Astrocyte (in vitro differentiated cells and primary cell): ENCODE measurements around the gene ELP6. TPM values are rescaled to one million over a fixed set of nuclear protein-coding genes. Genes with fewer than 3 reads are reported as not detected.
A peak's percentile ranks its signal among the peaks of the same experiment; 100 is the strongest.

ENCODE experiments used
- DNase-seq: peaks from one replicate; pipeline ENCODE4 v3.0.0-alpha.2; 2010; ENCODE audit warnings: low read depth
- FAIRE-seq: peaks from 2 replicates; lab custom pipeline; 2011; peaks lifted over from hg19 to GRCh38; lab: Jason Lieb, UNC
- H2AFZ ChIP-seq: 2 replicates; pipeline ENCODE4 v1.6.0; 2012; ENCODE audit warnings: low read depth, low read length, inconsistent platforms
- H3K27ac ChIP-seq: 2 replicates; pipeline ENCODE4 v1.5.1; 2011; ENCODE audit warnings: low read depth, low read length, inconsistent platforms
- H3K27me3 ChIP-seq: 2 replicates; pipeline ENCODE4 v1.6.0; 2011; ENCODE audit warnings: low read length, inconsistent platforms; ENCODE audit not compliant: insufficient read depth
- H3K36me3 ChIP-seq: 2 replicates; pipeline ENCODE4 v1.5.1; 2011; ENCODE audit warnings: low read length, inconsistent platforms; ENCODE audit not compliant: insufficient read depth
- H3K4me1 ChIP-seq: 2 replicates; pipeline ENCODE4 v1.5.1; 2011; ENCODE audit warnings: low read length, inconsistent platforms; ENCODE audit not compliant: insufficient read depth
- H3K4me2 ChIP-seq: 2 replicates; pipeline ENCODE4 v1.6.0; 2012; ENCODE audit warnings: low read length, inconsistent platforms
- H3K4me3 ChIP-seq: 2 replicates; pipeline ENCODE4 v1.5.1; 2011; ENCODE audit warnings: low read depth, mild to moderate bottlenecking, low read length, inconsistent platforms; ENCODE audit not compliant: insufficient read depth
- H3K79me2 ChIP-seq: 2 replicates; pipeline ENCODE4 v1.6.0; 2012; ENCODE audit warnings: mild to moderate bottlenecking, low read length, inconsistent platforms; ENCODE audit not compliant: insufficient read depth
- H3K9ac ChIP-seq: 2 replicates; pipeline ENCODE4 v1.6.0; 2012; ENCODE audit warnings: mild to moderate bottlenecking, low read length, inconsistent platforms
- H3K9me3 ChIP-seq: 2 replicates; pipeline ENCODE4 v1.5.1; 2012; ENCODE audit warnings: low read depth, mild to moderate bottlenecking, low read length, inconsistent platforms; ENCODE audit not compliant: insufficient read depth
- H4K20me1 ChIP-seq: 2 replicates; pipeline ENCODE4 v1.6.0; 2012; ENCODE audit warnings: low read length, inconsistent platforms; ENCODE audit not compliant: insufficient read depth
- H3K27ac Mint-ChIP-seq: one replicate; pipeline ENCODE4 v1.8.0; 2021; ENCODE audit warnings: mild to moderate bottlenecking, mixed read lengths; ENCODE audit not compliant: unreplicated experiment
- H3K27me3 Mint-ChIP-seq: one replicate; pipeline ENCODE4 v1.8.0; 2021; ENCODE audit warnings: low read depth, mixed read lengths; ENCODE audit not compliant: unreplicated experiment
- H3K36me3 Mint-ChIP-seq: one replicate; pipeline ENCODE4 v1.8.0; 2021; ENCODE audit warnings: low read depth, mixed read lengths; ENCODE audit not compliant: unreplicated experiment
- H3K4me1 Mint-ChIP-seq: one replicate; pipeline ENCODE4 v1.8.0; 2021; ENCODE audit warnings: low read depth, mixed read lengths; ENCODE audit not compliant: unreplicated experiment
- H3K4me3 Mint-ChIP-seq: one replicate; pipeline ENCODE4 v1.8.0; 2021; ENCODE audit warnings: mild to moderate bottlenecking, moderate library complexity, mixed read lengths; ENCODE audit not compliant: unreplicated experiment
- H3K9me3 Mint-ChIP-seq: one replicate; pipeline ENCODE4 v1.8.0; 2021; ENCODE audit warnings: mild to moderate bottlenecking, mixed read lengths; ENCODE audit not compliant: unreplicated experiment
- EZH2 ChIP-seq: IDR thresholded peaks from 2 replicates; pipeline ENCODE4 v1.6.1; 2012; ENCODE audit warnings: mild to moderate bottlenecking, low read length, inconsistent platforms; ENCODE audit not compliant: insufficient read depth
- total RNA-seq: library from RNA; stranded (reverse); gene quantifications from 2 replicates; pipeline ENCODE4 v1.2.1, GENCODE V29; 2021
- TF ChIP-seq, protein P1 (sequence below): IDR thresholded peaks from 2 replicates; pipeline ENCODE4 v1.5.1; 2011; ENCODE audit warnings: low read depth, mild to moderate bottlenecking, inconsistent platforms, low read length, moderate library complexity; ENCODE audit not compliant: insufficient read depth

ELP6 gene
- total RNA-seq, 1 donor from 2014 or later = 27.6 TPM

DNA sequence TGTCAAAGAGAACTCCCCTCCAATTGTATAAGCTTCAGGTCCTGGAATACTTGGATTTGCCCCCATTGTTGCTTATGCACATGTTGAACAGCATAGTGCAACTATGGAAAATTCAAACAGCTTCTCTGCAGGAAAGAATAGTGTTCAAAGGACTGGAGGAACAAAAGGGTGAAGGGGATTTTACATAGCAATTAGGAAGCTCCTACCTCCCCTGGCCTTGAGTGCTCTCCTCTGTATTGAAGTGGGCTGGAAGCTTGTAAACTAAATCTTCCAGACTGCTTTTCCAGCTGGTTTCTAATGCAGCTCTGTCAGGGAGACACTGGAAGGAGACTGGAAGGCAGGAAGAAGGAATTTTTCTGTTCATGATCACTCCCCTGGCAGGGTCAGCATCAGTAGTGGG is 7.2 kb upstream of the ELP6 start:
- Histone ChIP-seq H3K4me1 (peaks cover 3% of the 10 kb centered on the region), H4K20me1 (no peaks in the 10 kb centered on the region), H3K27me3 (no peaks in the 10 kb centered on the region), H3K4me3 (no peak overlapping the region), H3K79me2 (no peaks in the 10 kb centered on the region), H2AFZ (no peak overlapping the region), H3K4me2 (no peak overlapping the region), H3K9me3 (no peaks in the 10 kb centered on the region), H3K27ac (no peak overlapping the region), H3K36me3 (no peaks in the 10 kb centered on the region), H3K9ac (no peak overlapping the region)
- Mint-ChIP-seq H3K27ac (no peak overlapping the region), H3K4me1 (no peaks in the 10 kb centered on the region), H3K27me3 (peaks cover 4% of the 10 kb centered on the region), H3K9me3 (no peaks in the 10 kb centered on the region), H3K36me3 (peaks cover 1% of the 10 kb centered on the region), H3K4me3 (no peak overlapping the region)
- DNase-seq = no peak
- FAIRE-seq = no peak
- TF ChIP-seq EZH2 = no peak
- TF ChIP-seq, protein P1, sequence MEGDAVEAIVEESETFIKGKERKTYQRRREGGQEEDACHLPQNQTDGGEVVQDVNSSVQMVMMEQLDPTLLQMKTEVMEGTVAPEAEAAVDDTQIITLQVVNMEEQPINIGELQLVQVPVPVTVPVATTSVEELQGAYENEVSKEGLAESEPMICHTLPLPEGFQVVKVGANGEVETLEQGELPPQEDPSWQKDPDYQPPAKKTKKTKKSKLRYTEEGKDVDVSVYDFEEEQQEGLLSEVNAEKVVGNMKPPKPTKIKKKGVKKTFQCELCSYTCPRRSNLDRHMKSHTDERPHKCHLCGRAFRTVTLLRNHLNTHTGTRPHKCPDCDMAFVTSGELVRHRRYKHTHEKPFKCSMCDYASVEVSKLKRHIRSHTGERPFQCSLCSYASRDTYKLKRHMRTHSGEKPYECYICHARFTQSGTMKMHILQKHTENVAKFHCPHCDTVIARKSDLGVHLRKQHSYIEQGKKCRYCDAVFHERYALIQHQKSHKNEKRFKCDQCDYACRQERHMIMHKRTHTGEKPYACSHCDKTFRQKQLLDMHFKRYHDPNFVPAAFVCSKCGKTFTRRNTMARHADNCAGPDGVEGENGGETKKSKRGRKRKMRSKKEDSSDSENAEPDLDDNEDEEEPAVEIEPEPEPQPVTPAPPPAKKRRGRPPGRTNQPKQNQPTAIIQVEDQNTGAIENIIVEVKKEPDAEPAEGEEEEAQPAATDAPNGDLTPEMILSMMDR = no peak

DNA sequence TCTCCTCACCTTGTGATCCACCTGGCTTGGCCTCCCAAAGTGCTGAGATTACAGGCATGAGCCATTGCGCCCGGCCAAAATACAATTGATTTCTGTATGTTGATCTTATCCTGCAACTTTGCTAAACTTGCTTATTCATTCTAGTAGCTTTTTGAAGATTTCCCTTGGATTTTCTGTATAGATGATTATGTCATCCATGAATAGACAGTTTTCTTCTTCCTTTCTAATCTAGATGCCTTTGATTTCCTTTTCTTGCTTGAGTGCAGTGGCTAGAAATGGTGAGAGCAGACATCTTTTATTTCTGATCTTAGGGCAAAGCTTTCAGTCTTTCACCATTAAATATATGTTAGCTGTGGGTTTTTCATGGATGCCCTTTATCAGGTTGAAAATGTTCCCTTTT is 4.4 kb upstream of the ELP6 start:
- H3K27me3 Mint-ChIP-seq = peaks cover 6% of the 10 kb centered on the region
- H2AFZ ChIP-seq = no peak overlapping the region
- peaks cover 4% of the 10 kb centered on the region for H3K4me1 Mint-ChIP-seq
- peaks cover 2% of the 10 kb centered on the region for H3K79me2 ChIP-seq
- H3K27ac Mint-ChIP-seq = no peak overlapping the region
- H3K4me2 ChIP-seq = no peak overlapping the region
- no peaks in the 10 kb centered on the region for H3K9me3 ChIP-seq
- H3K36me3 Mint-ChIP-seq = no peaks in the 10 kb centered on the region
- DNase-seq (no peak), FAIRE-seq (no peak)
- no peak overlapping the region for H3K4me3 Mint-ChIP-seq
- H3K9me3 Mint-ChIP-seq = no peaks in the 10 kb centered on the region
- H3K4me3 ChIP-seq = no peak overlapping the region
- no peak overlapping the region for H3K9ac ChIP-seq
- peaks cover 3% of the 10 kb centered on the region for H3K4me1 ChIP-seq
- TF ChIP-seq, protein P1 = no peak
- TF ChIP-seq EZH2 = no peak
- no peaks in the 10 kb centered on the region for H3K36me3 ChIP-seq
- H4K20me1 ChIP-seq = no peaks in the 10 kb centered on the region
- no peaks in the 10 kb centered on the region for H3K27me3 ChIP-seq
- H3K27ac ChIP-seq = no peak overlapping the region

GRCh38 chr3:47515864-47516319 is 2.4 kb upstream of the ELP6 start:
- peak overlapping the region; percentile 58 for H3K27ac Mint-ChIP-seq
- H3K79me2 ChIP-seq = peaks cover 23% of the 10 kb centered on the region
- no peaks in the 10 kb centered on the region for H3K9me3 Mint-ChIP-seq
- H3K4me3 Mint-ChIP-seq = no peak overlapping the region
- H3K36me3 ChIP-seq = peaks cover under 1% of the 10 kb centered on the region
- no peak for TF ChIP-seq EZH2
- TF ChIP-seq, protein P1 = no peak
- H3K27me3 Mint-ChIP-seq = peaks cover 2% of the 10 kb centered on the region
- H2AFZ ChIP-seq = no peak overlapping the region
- FAIRE-seq = no peak
- H3K9me3 ChIP-seq = no peaks in the 10 kb centered on the region
- peaks cover 8% of the 10 kb centered on the region for H3K4me1 Mint-ChIP-seq
- H4K20me1 ChIP-seq = no peaks in the 10 kb centered on the region
- H3K36me3 Mint-ChIP-seq = no peaks in the 10 kb centered on the region
- H3K9ac ChIP-seq = no peak overlapping the region
- H3K4me3 ChIP-seq = no peak overlapping the region
- H3K4me2 ChIP-seq = no peak overlapping the region
- H3K27ac ChIP-seq = no peak overlapping the region
- peaks cover 7% of the 10 kb centered on the region for H3K4me1 ChIP-seq
- DNase-seq = no peak
- no peaks in the 10 kb centered on the region for H3K27me3 ChIP-seq
